B cell (primary cell): ENCODE data around the gene EFNA3. TPM values are rescaled to one million over a fixed set of nuclear protein-coding genes. Genes with fewer than 3 reads are reported as not detected.

Source experiments
- ATAC-seq: fragments of 200-7000 bp; cut with Tn5 transposase; one replicate; pipeline ENCODE4 v1.10.0; 2021; ENCODE audit warnings: low read depth, mild to moderate bottlenecking, moderate number of reproducible peaks, moderate library complexity
- CTCF ChIA-PET: fragments of 350-600 bp; sonication (Branson Sonifier 250); formaldehyde crosslinking; loops from one replicate; lab custom pipeline; 2021; ENCODE audit warnings: antibody characterized with exemption, inconsistent platforms; lab: Charles Lee
- POLR2A ChIA-PET: fragments of 350-600 bp; sonication (Branson Sonifier 250); formaldehyde crosslinking; loops from one replicate; lab custom pipeline; 2021; ENCODE audit warnings: antibody characterized with exemption; lab: Charles Lee
- DNase-seq: peaks from one replicate; pipeline ENCODE4 v3.0.0; 2013
- H2AFZ ChIP-seq: 2 replicates; pipeline ENCODE4 v1.6.1; 2012; ENCODE audit warnings: mild to moderate bottlenecking, low read depth, low read length; ENCODE audit not compliant: insufficient read depth, poor library complexity, severe bottlenecking
- H3K27ac ChIP-seq, 2 donors: 1 replicate in 1 of 2; 2 replicates in 1 of 2; pipeline ENCODE4 v1.5.1; 2012 to 2013; ENCODE audit warnings: low read length in 2 of 2, mild to moderate bottlenecking in 2 of 2, moderate library complexity in 1 of 2
- H3K27me3 ChIP-seq, 4 experiments: fragments of 200-600 bp in 1 of 4; sonication (generic) in 1 of 4; replicated peaks in 1 of 4; 1 replicate in 2 of 4; 2 replicates in 2 of 4; pipeline versions ENCODE4 v1.6.1 to v1.7.0; 2013 to 2016; ENCODE audit warnings: low read length in 3 of 4, mild to moderate bottlenecking in 2 of 4, mixed read lengths in 1 of 4, moderate library complexity in 1 of 4; ENCODE audit not compliant: insufficient read depth in 4 of 4, control insufficient read depth in 3 of 4; ENCODE audit errors: control extremely low read depth in 1 of 4
- H3K36me3 ChIP-seq, 2 experiments: replicated peaks in 1 of 2; 1 replicate in 1 of 2; 2 replicates in 1 of 2; pipeline versions ENCODE4 v1.6.1 to v1.7.1; 2013; ENCODE audit warnings: low read length in 1 of 2; ENCODE audit not compliant: insufficient read depth in 2 of 2, control insufficient read depth in 1 of 2; ENCODE audit errors: control extremely low read depth in 1 of 2, extremely low read depth in 1 of 2
- H3K4me1 ChIP-seq, 2 donors: fragments of 200-600 bp in 1 of 2; sonication (generic) in 1 of 2; 1 replicate in 1 of 2; 2 replicates in 1 of 2; pipeline versions ENCODE4 v1.5.1 to v1.6.1; 2013 to 2017; ENCODE audit warnings: low read length in 2 of 2; ENCODE audit not compliant: control insufficient read depth in 2 of 2, insufficient read depth in 2 of 2
- H3K4me2 ChIP-seq: replicated peaks from 2 replicates; pipeline ENCODE3; 2012; ENCODE audit warnings: mild to moderate bottlenecking, low read depth, low read length; ENCODE audit not compliant: poor library complexity, severe bottlenecking
- H3K4me3 ChIP-seq, 5 experiments: fragments of 200-600 bp in 1 of 5; sonication (generic) in 1 of 5; 1 replicate in 3 of 5; 2 replicates in 2 of 5; pipeline versions ENCODE4 v1.5.1 to v1.7.0; 2011 to 2016; ENCODE audit warnings: low read length in 4 of 5, mild to moderate bottlenecking in 4 of 5, low read depth in 2 of 5, control low read depth in 1 of 5, moderate library complexity in 1 of 5; ENCODE audit not compliant: insufficient read depth in 1 of 5; ENCODE audit errors: control extremely low read depth in 1 of 5, extremely low read depth in 1 of 5
- H3K79me2 ChIP-seq: fragments of 200-600 bp; sonication (generic); one replicate; pipeline ENCODE4 v1.6.0; 2016; ENCODE audit warnings: low read length; ENCODE audit not compliant: control insufficient read depth, insufficient read depth
- H3K9ac ChIP-seq: fragments of 200-600 bp; sonication (generic); 2 replicates; pipeline ENCODE4 v1.6.1; 2017; ENCODE audit warnings: mild to moderate bottlenecking, low read length, moderate library complexity
- H3K9me3 ChIP-seq, 3 donors: one replicate each; pipeline versions ENCODE4 v1.6.1 to v1.7.1; 2013; ENCODE audit warnings: low read length in 2 of 3; ENCODE audit not compliant: control insufficient read depth in 2 of 3, insufficient read depth in 1 of 3; ENCODE audit errors: control extremely low read depth in 1 of 3
- H4K20me1 ChIP-seq: 2 replicates; pipeline ENCODE4 v1.6.0; 2012; ENCODE audit warnings: mild to moderate bottlenecking, low read length; ENCODE audit not compliant: insufficient read depth, control insufficient read depth, poor library complexity, severe bottlenecking
- H3K27ac Mint-ChIP-seq: one replicate; pipeline ENCODE4 v1.8.0; 2021; ENCODE audit warnings: mixed read lengths
- H3K27me3 Mint-ChIP-seq: one replicate; pipeline ENCODE4 v1.8.0; 2021; ENCODE audit warnings: mixed read lengths
- H3K4me1 Mint-ChIP-seq: one replicate; pipeline ENCODE4 v1.8.0; 2021; ENCODE audit warnings: mixed read lengths
- H3K4me3 Mint-ChIP-seq: one replicate; pipeline ENCODE4 v1.8.0; 2021; ENCODE audit warnings: mixed read lengths
- H3K9me3 Mint-ChIP-seq: one replicate; pipeline ENCODE4 v1.8.0; 2022; ENCODE audit warnings: mixed read lengths; ENCODE audit not compliant: insufficient read depth
- CTCF ChIP-seq: fragments of 200-600 bp; IDR thresholded peaks from one replicate; pipeline ENCODE4 v1.8.0; 2022; ENCODE audit warnings: antibody characterized with exemption, mild to moderate bottlenecking
- EZH2 ChIP-seq: IDR thresholded peaks from 2 replicates; pipeline ENCODE4 v1.6.1; 2012; ENCODE audit warnings: borderline replicate concordance, low read depth, mild to moderate bottlenecking, moderate library complexity, low read length; ENCODE audit not compliant: insufficient read depth, poor library complexity, severe bottlenecking
- WGBS: methylation state at CpG from one replicate; pipeline ENCODE4 v1.1.5; 2013; ENCODE audit warnings: missing lambda C conversion rate; ENCODE audit not compliant: insufficient coverage; 5-methylcytosine and 5-hydroxymethylcytosine counted together
- intact Hi-C: fragments of 100-400 bp; cut with micrococcal nuclease; formaldehyde crosslinking; loops from one replicate; pipeline ENCODE4 v1.10.0; 2022
- polyA plus RNA-seq: library from polyadenylated mRNA; depleted of rRNA; stranded (reverse); fragments of >200 nt; gene quantifications from 2 replicates; pipeline ENCODE4 v1.2.3, GENCODE V29; 2012
- total RNA-seq, 2 donors: library from RNA; stranded (reverse); fragments of 120-200 nt in 1 of 2; gene quantifications; 1 replicate in 1 of 2; 2 replicates in 1 of 2; pipeline versions ENCODE4 v1.2.3 to v1.2.4, GENCODE V29; 2013 to 2022

Gene EFNA3
- total and polyA plus RNA-seq, 2 donors (not counting 1 experiment from before 2014, with no cell fraction given), result 1.6 to 3.2 TPM

GRCh38 chr1:155029513-155030242, 49.0 kb upstream of the EFNA3 start:
- no peaks in the 10 kb centered on the region for H3K36me3 ChIP-seq
- TF ChIP-seq EZH2, result no peak
- TF ChIP-seq CTCF, result no peak
- no peak overlapping the region for H3K4me2 ChIP-seq
- H3K9me3 Mint-ChIP-seq, result no peaks in the 10 kb centered on the region
- intact Hi-C loops, result no loop called here
- no peak overlapping the region for H3K4me3 ChIP-seq
- no peak overlapping the region for H3K27ac ChIP-seq
- no peaks in the 10 kb centered on the region for H4K20me1 ChIP-seq
- CTCF ChIA-PET, result interaction anchor here (0.6 to 1.8 kb wide), 2 partner anchors 12 to 33 kb away, joined by 3 to 8 read pairs; no protein-coding TSS in a partner anchor
- H3K9ac ChIP-seq, result no peak overlapping the region
- no peaks in the 10 kb centered on the region for H3K79me2 ChIP-seq
- H3K4me1 Mint-ChIP-seq, result no peaks in the 10 kb centered on the region
- H3K4me3 Mint-ChIP-seq, result no peak overlapping the region
- POLR2A ChIA-PET, result no interaction called here
- no peaks in the 10 kb centered on the region for H3K9me3 ChIP-seq
- H3K27me3 Mint-ChIP-seq, result peaks cover 7% of the 10 kb centered on the region
- DNase-seq (no peak), ATAC-seq (no peak)
- H2AFZ ChIP-seq, result no peak overlapping the region
- 93% methylated on average over 10 of the region's 16 CpGs for WGBS
- H3K27ac Mint-ChIP-seq, result no peak overlapping the region
- no peaks in the 10 kb centered on the region for H3K4me1 ChIP-seq
- H3K27me3 ChIP-seq, result no peaks in the 10 kb centered on the region

- intact Hi-C loops, result no loop called here
- DNase-seq (no peak), ATAC-seq (no peak)
- H3K27me3 ChIP-seq, result no peaks in the 10 kb centered on the region
- no peaks in the 10 kb centered on the region for H3K79me2 ChIP-seq
- no peak overlapping the region for H2AFZ ChIP-seq
- no peak overlapping the region for H3K9ac ChIP-seq
- H3K4me1 ChIP-seq, result no peaks in the 10 kb centered on the region
- peaks cover 7% of the 10 kb centered on the region for H3K27me3 Mint-ChIP-seq
- no peaks in the 10 kb centered on the region for H3K9me3 Mint-ChIP-seq
- no peak overlapping the region for H3K4me3 Mint-ChIP-seq
- H3K4me2 ChIP-seq, result no peak overlapping the region
- ChIA-PET POLR2A (no interaction called here), CTCF (no interaction called here)
- no peak overlapping the region for H3K27ac Mint-ChIP-seq
- H3K9me3 ChIP-seq, result no peaks in the 10 kb centered on the region
- TF ChIP-seq EZH2, result no peak
- TF ChIP-seq CTCF, result no peak
- no peaks in the 10 kb centered on the region for H4K20me1 ChIP-seq
- no peak overlapping the region for H3K27ac ChIP-seq
- WGBS, result 91% methylated on average over 15 of the region's 15 CpGs
- no peaks in the 10 kb centered on the region for H3K4me1 Mint-ChIP-seq
- no peaks in the 10 kb centered on the region for H3K36me3 ChIP-seq
- no peak overlapping the region for H3K4me3 ChIP-seq
These were observed 48.3 kb upstream of the EFNA3 start for GRCh38 chr1:155030243-155030795.
